NCI-H82 (cell line): Measurements from ENCODE around the gene LTC4S.

ENCODE experiments used
- DNase-seq: peaks from one replicate; lab custom pipeline; 2025; lab: John Stamatoyannopoulos, UW

The LTC4S gene

DNA sequence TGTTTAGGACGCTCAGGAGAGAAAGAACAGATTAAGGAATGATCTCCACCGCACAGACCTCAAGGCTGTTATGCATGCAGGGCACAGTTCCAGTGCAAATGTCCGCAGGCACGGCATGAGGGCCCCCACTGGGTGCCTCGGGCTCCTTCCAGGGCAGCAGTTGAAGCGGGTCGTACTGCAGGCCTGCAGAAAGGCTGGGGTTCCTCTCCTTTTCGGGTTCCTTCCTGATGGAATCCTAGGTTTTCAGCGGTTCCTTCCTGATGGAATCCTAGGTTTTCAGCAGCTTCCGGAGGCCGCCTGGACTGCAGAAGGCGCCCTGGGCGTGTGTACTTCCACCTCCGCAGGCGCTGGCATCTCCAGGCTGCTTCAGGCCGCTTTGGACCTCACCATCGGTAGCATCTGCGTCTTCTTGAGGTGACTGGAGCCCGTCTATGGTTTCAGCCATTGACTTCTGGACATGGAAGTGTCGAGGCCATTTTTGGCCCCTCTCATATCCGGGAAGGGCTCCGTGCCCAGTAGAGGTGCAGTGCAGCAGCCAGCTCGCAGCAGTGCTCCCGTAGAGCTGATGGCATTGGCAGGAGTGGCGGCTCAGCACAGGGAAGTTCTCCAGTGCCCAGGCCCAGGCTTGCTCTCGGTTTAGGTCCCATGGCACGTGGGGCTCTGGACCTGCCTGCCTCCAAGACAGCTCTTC lies 18.5 kb downstream of the LTC4S start:
- DNase-seq, result no peak

DNA sequence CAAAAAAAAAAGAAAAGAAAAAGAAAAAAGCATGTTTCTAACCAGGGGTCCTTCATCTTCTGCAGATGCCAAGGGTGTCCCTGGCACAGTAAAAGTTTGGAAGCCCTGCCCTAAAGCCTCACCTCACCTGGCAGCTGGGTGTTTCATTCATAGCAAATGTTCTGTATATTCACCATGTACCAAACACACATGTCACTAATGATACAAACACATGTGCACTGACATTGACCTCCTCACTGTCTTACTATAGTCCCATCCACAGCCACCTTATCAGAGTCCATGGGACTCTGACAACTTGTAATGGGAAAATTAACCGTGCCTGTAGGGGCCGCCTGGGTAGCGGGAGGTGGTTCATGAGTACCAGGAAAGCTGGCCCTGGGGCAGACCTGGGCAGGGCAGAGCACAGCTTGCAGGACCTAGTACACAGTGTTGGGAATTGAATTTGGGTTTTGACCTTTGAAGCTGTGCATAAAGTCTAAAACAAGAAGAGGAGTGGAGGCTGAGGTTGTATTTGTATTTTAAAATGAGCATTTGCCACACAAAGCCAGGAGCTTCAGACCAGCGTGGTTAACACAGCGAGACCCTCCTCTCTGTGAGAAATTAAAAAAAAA lies 19.3 kb downstream of the LTC4S start:
- no peak for DNase-seq

DNA sequence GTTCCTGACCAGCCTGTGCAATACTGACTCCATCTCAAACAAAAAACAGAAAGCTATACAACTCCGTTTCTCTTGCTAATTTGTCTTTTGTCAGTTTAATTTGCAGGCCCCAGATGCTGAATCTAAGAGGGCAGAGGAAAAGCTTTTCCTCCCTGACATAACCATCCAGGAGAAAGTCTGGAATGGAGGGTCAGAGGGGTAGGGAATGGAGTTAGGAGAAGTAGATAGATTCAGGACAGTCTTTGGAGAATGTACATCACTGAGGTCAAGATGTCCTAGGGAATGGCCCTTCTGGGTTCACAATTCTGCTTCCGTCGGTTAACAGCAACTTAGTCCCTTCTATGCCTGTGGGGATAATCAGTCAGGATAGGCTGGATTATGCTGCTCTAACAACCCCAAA lies 20.3 kb downstream of the LTC4S start:
- DNase-seq, result no peak

DNA sequence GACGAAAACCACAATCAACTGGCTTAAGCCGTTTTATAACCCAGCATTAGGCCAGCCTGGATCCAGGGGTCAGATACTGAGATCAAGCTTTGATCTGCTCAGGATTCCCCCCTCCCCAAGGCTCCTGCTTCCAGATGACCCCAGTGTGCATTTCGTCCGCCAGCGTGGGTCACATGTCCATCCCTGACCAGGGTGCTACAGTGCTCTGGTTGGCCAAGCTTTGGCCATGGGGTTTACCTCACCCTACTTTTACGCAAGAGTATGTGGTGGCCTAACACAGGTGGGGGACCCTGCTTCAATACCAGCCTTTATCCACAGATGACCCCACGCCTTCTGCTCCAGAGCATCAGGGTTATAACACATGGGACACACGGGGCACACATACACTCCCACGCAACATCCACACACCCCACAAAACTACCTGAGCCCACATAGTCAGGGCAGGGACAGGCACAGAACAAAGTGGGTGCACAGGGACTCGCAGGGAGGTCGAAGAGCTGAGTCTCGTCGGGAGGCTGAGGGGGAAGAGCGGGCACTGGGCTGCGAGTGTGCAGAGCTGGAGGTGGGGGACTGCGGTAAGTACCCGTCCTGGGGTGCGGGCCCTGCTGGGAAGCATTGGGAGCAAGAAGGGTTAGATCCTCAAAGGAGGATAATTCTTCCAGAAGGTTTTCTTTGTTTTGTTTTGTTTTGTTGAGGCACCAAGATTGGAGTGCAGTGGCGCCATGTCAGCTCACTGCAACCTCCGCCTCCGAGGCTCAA lies 21.9 kb downstream of the LTC4S start:
- no peak for DNase-seq

DNA sequence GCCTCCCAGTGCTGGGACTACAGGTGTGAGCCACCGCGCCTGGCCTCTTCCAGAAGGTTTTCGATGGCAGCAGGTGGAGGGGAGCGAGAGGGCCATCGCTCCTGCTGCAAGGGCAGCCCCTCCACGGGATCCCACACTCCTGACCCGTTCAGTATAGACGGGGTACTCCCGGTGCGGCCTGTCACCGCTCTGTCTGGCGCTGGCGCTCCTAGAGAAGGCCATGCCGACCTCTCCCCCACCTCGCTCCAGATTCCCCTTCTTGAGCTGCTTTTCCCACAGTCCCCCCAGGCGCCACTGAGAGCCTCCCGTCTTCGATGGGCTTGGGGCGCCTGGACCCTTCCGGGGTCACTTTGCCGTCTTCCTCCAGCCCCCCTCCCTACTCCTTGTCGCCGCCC lies 22.6 kb downstream of the LTC4S start:
- DNase-seq, result no peak

DNA sequence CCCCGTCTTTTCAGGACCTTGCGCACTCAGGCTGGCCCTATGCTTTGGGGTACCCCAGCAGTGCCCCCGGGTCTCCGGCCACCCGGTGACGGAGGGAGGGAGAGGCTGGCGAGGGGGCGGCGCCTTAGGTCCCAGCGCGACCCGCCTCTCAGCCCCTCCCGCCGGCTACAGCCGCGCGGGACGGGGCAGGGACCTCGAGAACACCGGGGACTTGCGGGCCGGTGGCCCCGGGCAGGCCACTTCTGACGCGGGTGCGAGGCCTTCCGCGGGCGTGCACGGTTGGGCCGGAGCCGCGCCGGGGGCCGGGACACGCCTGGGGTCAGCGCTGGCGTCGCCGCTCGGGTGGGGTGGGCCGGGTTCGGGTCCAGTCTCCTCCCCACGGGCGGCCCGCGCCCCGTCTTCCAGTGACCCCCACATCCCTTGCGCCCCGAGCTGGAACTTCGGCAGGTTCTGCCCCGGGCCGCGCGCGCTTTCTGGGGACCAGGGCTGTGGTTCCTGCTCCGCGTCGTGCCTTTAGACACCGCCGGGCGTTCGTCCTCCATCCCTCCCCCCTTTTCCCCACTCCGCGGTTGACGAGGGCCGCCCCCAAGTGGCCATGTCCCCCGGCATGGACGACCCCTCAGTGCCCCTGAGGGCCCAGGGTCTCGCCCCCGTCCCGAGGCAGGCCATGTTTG lies 23.1 kb downstream of the LTC4S start:
- no peak for DNase-seq

DNA sequence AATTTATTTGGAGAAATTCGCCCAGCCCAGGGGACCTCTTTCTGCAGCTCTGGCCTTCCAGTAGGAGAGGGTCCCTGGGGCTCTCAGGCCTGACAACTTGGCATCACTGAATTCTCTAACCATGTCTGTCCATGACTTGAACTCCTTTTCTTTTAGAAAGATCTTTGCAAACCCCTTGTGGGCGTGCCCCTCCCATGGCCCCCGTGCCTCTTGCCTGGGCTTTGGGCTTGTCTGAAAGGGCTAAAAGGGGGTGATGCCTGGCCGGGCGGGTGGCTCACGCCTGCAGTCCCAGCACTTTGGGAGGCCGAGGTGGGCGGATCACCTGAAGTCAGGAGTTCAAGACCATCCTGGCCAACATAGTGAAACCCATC lies 23.7 kb downstream of the LTC4S start:
- DNase-seq, result no peak

DNA sequence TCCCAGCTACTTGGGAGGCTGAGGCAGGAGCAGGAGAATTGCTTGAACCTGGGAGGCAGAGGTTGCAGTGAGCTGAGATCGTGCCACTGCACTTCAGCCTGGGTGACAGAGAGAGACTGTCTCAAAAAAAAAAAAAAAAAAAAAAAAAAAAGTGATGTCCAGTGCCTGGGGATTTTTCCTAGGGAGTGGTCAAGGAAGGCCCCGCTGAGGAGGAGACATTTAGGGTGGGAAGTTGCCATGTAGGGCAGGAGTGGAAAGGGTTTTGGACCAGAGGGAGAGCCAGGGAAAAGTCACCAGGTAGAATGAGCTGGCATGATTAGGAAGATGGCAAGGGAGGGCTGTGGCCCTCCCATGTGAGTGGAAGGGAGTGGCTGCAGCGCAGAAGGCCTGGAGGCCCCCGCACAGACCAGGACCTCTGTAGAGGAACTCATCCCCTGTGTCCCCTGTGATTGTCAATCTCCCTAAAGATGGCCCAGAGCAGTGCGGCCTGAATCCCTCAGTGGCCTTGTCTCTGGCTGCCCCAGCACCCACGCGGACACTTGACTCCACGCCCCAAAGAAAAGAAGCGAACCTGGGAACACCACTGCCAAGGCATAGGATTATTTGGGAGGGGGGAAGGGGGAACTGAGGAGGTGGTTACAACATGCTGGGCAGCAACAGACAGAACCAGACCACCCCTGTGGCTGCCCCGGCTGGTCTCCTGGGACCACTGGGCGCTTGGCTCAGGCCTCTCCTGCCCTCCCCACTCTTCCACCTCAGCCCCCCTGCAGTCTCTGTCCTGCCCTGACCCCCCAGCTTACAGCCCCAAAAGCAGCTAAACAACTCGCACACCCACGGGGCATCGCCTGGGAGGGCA lies 24.3 kb downstream of the LTC4S start:
- DNase-seq, result peak; percentile 29

DNA sequence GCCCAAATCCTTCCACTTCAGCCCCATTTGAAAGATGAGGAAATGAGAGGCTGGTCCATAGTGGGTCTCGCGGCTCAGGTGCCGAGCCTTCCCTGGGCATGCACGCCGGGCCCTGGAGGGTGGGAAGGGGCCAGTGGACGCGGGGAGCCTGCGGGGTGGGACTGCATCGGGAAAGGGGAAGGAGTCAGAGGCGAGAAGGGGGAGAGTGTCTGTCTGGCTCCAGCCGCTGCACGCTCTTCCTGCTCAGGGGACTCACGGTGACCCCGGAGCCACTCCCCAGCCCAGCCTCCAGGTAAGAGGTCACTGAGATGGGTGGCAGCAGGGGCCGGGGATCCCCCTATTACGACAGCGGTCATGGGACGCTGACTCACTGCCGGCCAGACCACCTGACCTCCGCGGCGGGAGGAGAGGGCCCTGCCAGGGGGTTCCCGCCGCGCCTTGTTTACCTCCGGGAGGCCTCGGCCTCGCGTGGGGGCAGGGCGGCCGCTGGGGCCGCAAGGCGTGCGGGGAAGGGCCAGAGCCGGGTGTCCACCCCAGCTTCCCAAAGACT lies 25.0 kb downstream of the LTC4S start:
- peak; percentile 49 for DNase-seq

DNA sequence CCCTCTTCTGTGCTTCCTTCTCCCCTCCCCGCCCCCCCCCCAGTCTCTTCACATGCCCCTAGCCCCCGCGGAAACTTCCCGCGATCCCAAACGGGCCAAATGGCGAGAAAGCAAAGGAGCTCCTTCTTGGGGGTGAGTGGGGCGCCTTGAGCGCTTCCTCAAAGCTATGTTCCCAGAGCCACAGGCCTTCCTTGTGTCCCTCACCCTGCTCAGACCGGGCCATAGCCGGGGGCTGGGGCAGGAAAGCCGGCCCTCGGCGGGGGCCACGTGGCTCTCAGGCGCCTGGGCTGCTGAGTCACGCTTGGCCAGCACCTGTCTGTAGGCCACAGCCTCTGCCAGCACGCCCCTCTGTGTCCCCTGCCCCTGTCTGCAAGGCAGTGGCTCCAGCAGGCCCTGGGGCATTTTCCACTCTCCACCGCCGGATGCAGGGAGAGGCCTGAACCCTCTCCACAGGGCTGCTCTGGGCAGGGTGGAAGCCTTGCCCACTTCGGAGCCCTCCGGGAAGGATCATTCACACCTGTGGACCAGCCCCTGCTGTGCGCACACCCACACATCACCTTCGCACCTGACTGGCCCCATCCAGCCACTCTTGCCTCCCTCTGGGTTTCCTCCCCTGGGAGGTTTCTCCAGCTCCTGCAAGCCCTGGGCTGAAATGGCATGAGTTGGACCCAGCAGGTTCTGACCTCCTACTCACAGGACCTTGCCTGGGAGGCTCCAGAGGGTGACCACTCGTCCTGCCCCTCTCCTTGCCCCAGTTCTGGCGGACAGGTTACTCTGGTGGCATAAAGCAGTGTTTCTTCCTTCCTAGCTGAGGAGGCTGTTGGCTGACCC lies 25.7 kb downstream of the LTC4S start:
- peak; percentile 33 for DNase-seq

DNA sequence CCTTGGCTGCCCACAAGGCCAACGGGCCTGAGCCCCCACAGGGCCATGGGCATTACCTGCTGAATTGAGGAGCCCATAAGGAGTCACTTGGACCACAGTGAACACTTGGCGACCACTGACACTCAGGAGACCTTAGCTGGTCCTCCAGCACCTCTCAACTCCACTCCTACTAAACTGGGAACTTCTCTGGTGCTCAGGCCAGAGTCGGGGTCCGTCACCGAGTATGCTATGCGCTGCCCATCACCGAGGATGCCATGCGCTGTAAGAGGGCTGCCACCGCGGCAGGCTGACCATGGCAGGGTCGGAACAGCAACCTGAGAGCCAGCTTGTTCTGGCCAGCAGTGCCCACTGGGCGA lies 26.3 kb downstream of the LTC4S start:
- DNase-seq, result peak; percentile 33

DNA sequence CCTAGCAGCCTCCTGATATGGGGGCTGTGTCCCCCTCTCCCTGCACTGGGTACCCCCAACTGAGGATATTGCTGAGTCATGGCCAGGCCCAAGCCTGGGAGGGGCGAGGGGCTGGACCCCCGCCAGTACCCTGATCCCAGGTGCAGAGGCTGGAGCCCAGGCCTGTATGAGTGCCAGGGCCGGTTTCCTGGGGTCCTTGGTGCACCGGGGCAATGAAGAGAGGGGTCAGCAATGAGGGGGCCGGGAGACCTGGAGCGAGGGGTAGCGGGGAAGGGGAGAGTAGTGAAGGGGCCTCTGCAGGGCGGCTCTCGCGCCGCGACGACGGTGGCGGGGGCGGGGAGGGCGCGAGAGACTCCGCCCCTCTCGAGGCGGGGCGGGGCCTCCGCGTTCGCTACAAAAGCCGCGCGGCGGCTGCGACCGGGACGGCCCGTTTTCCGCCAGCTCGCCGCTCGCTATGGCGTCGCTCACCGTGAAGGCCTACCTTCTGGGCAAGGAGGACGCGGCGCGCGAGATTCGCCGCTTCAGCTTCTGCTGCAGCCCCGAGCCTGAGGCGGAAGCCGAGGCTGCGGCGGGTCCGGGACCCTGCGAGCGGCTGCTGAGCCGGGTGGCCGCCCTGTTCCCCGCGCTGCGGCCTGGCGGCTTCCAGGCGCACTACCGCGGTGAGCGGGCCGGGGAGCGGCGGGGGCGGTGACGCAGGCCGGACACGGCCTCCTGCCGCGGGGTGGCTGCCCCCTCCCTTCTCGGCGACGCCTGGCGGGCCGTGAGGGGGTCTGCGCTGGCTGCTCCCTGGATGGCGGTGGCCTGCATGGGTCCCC lies 26.9 kb downstream of the LTC4S start, which contains the start of gene SQSTM1:
Gene SQSTM1, plus strand, starts transcription at position 423 of the 815 bp plus-strand sequence. Its CDS starts 32 bp downstream, at position 455.
- DNase-seq, result peak; percentile 81

DNA sequence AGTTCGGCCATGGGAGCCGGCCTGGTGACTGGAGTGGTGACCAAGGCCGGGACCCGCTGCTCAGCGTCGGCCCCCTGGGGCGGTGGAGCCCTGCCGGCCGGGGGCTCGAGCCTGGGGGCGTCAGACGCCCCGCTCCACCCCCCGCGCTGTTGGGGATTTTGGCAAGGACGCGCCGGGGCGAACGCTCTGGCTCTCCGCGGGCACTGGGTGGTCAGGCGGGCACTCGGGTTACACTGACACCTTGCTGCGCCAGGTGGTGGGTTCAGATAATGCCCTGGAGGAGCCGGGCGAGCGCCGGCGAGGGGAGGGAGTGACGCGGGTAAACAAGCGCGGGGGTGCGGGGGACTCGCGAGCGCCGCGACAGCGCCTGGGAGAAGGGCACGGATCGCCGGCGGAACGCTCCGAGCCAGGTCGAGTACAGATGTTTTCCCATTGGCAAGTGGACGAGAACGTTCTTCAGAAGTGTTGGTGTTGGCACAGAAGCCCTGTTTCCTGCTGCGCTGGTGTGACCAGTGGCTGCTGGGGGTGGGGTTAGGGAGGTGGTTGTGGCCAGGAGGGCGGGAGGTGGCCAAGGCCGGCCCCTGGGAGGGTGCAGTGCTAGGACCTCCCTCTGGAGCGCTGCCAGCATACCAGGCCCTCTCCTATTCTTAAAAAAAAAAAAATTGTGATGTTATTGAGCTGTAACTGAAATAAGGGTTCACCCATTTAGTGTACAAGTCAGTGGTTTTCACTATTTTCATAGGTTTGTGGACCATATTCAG lies 27.7 kb downstream of the LTC4S start:
- DNase-seq, result peak; percentile 77

DNA sequence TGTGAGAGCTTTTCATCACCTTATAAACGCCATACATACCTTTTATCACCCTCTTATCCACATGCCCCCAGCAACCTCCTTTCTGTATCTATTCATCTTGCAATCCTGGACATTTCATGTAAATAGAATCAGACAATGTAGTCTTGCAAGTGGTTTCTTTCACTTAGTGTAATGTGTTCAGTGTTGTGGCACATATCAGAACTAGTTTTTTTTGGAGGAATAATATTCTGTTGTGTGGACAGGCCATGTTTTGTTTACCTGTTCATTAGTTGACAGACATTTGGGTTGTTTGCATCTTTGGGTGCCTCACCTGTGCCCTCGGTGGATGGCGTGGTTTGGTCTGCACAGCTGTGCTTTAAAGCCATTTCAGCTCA lies 28.3 kb downstream of the LTC4S start:
- no peak for DNase-seq

DNA sequence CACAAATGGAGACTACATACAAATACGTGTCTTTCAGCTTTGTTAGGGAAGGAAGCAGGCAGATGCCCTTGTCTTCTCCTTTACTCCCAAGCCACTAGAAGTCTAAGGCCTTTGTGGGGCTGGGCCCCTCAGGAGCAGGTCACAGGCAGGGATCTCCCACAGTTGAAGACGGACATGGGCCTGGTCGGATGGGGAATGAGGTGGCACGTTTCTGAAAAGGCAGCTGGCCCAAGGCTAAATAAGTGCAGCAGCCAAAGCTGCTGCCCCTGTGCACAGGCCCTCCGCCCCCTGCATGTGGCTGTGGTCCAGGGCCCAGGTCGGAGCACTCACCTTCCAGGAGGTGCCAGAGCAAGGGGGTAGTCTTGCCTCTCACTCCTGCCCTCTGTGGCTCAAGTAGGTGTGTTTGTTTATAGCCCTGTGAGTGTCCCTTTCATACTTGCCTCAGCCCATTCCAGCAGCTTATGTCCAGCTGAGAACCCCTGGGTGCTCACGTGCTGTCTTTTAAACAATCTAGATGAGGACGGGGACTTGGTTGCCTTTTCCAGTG lies 28.7 kb downstream of the LTC4S start:
- no peak for DNase-seq

DNA sequence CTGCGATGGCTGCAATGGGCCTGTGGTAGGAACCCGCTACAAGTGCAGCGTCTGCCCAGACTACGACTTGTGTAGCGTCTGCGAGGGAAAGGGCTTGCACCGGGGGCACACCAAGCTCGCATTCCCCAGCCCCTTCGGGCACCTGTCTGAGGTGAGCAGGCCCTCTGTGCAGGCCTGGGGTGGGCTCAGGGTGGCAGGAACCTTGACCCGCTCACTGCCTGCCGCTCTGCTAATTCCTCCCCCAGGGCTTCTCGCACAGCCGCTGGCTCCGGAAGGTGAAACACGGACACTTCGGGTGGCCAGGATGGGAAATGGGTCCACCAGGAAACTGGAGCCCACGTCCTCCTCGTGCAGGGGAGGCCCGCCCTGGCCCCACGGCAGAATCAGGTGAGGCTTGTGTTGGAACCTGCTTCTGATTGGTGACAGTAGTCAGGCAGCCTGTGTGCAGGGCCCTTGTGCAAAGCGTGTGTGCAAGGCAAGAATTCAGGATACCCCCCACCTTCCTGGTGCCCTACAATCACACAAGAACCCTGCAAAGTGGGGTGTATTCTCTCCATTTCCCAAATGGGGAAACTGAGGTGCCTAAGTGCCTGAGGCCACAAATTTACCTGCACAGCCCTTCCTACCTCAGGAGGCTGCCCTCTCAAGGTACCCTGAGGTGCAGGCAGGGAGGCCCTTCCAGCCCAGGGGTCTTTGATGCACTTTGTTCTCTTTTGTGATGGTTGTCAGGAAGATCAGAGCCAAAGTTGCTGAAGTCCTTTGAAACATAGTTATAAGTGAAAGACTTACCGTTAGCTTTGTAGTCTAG lies 30.4 kb downstream of the LTC4S start:
- DNase-seq, result no peak

DNA sequence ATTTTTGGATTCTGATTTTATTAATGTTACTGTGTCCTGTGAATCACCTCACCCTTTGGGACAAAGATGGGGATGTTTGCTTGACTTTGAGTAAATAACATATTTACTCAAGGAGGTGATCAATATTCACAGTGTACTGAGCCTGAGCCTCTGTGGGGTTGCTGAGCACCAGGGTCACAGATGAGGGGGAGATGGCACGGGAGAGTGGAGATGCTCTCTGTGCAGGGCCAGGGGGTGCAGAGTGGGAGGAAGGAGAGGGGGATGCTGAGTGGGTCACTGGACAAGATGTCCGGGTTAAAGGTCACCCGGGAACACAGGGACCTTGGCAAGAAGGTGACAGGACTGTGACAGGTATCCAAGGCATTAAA lies 30.9 kb downstream of the LTC4S start:
- no peak for DNase-seq

DNA sequence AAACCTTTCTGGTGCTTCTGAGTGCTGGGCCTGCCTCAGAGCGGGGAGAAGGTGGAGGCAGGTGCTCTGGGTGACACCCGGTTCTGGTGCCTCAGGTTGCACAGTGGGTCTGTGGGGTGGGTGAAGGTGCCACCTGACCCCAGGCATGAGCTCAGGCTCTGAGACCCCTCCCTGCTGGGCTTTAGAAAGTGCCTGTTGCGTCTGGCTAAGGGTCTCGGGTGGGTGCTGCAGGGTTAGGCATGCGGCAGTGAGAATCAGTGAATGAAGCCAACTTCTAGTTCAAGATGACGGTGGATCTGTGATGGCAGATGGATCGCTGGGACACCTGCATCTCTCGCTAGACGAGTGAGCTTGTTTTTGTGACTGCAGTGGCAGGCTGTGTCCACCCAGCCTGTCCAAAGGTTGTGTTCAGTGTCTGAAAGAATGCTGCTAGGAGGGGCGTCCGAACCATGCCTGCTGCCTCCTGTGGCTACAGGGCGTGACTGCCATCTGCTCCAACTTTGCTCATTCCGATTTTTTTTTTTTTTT lies 31.9 kb downstream of the LTC4S start:
- no peak for DNase-seq
